ENCODE results near the gene DDX56. TPM values are rescaled to one million over a fixed set of nuclear protein-coding genes. Genes with fewer than 3 reads are reported as not detected.

Gene DDX56
- total RNA-seq, 1 experiment from 2014 or later, result 120 TPM

DNA sequence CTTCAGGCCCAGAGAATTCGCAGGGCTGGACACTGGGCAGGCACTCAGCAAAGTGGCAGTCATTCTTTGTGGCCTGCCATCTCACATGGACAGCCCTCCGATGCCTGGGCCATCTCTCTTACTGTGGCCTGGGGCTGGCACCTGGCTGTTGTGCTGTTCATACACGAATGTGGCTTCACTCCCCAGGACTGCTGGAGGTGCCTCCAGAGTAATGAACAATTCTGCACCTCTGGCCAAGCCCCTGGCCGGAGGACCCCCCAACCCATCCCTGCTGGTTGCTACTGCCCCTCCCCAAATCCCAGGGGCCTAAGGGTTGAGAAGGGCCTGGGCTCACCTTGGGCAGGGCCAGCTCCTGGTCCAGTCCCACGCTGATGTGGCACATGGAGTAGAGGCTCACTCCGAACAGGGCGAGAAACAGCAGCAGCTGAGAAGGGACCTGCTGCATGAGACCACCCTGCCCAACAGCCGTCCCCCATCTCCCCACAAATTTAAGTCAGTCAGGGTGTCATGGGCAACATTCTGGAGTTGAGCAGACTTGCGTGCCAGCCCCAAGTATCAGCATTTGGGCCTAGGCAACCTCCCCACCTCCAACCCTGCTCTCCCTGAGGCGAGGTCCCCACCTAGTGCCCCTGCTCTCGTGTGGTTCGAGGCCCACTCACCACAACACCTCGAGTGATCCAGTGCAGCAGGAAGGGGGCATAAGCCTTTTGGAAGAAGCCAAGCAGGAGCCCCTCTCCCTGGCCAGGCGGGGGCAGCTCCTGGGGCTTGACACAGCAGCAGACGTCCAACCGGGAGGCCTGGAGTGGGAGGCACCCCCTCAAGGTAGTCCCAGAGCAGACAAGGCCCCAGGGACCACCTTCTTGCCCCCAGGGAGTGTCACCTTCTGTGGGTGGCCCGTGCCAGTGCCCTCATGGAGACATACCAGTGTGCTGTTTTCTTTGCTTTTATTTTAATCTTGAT is 42.0 kb downstream of the DDX56 start:
- Histone ChIP-seq H3K14ac (ENCODE audit: insufficient read depth, low read length) (no peak overlapping the region), H2AFZ (ENCODE audit: low read length) (no peak overlapping the region), H2BK120ac (ENCODE audit: low read depth, low read length, poor library complexity, severe bottlenecking) (no peak overlapping the region), H4K91ac (ENCODE audit: insufficient read length, low read depth, low read length) (no peak overlapping the region), H3K4ac (ENCODE audit: low read depth, low read length) (no peak overlapping the region), H2BK15ac (ENCODE audit: low read depth, low read length) (no peak overlapping the region), H3K4me1 (ENCODE audit: insufficient read depth, low read length) (no peaks in the 10 kb centered on the region), H2BK5ac (ENCODE audit: insufficient read length, low read length) (no peak overlapping the region), H3K23ac (ENCODE audit: insufficient read length, low read depth, low read length) (no peak overlapping the region), H2BK20ac (ENCODE audit: low read depth, low read length, poor library complexity, severe bottlenecking) (no peak overlapping the region), H3K18ac (ENCODE audit: insufficient read length, low read depth, low read length) (no peak overlapping the region), H3K79me1 (ENCODE audit: insufficient read depth, low read depth, low read length, poor library complexity, severe bottlenecking) (no peaks in the 10 kb centered on the region), H3K79me2 (ENCODE audit: insufficient read depth, low read length) (no peaks in the 10 kb centered on the region), H4K5ac (ENCODE audit: insufficient read length, low read depth, low read length) (no peak overlapping the region), H3K23me2 (ENCODE audit: insufficient read length, low read depth, low read length, poor library complexity, severe bottlenecking) (no peaks in the 10 kb centered on the region), H2AK5ac (ENCODE audit: insufficient read length, low read length) (no peak overlapping the region), H3K27ac (ENCODE audit: insufficient read length, low read depth, low read length) (no peak overlapping the region), H3K27me3 (ENCODE audit: insufficient read depth, low read length) (no peaks in the 10 kb centered on the region; the same call in 1 of the 2 replicates), H4K20me1 (ENCODE audit: control insufficient read depth, insufficient read depth, insufficient read length) (no peaks in the 10 kb centered on the region), H3K56ac (ENCODE audit: insufficient read length, low read depth, low read length) (no peak overlapping the region), H4K8ac (replicated peaks; ENCODE audit: insufficient read length, low read depth, low read length) (no peak overlapping the region), H2BK12ac (ENCODE audit: insufficient read length, low read depth, low read length) (no peak overlapping the region), H3K9me3 (ENCODE audit: control insufficient read depth, low read depth, low read length) (no peaks in the 10 kb centered on the region), H3T11ph (ENCODE audit: low read length) (no peak overlapping the region), H3K4me2 (ENCODE audit: insufficient read depth, insufficient read length, low read length) (no peak overlapping the region), H3K9ac (ENCODE audit: extremely low read depth, insufficient read length, low read length) (no peak overlapping the region)
- TF ChIP-seq, protein P1, sequence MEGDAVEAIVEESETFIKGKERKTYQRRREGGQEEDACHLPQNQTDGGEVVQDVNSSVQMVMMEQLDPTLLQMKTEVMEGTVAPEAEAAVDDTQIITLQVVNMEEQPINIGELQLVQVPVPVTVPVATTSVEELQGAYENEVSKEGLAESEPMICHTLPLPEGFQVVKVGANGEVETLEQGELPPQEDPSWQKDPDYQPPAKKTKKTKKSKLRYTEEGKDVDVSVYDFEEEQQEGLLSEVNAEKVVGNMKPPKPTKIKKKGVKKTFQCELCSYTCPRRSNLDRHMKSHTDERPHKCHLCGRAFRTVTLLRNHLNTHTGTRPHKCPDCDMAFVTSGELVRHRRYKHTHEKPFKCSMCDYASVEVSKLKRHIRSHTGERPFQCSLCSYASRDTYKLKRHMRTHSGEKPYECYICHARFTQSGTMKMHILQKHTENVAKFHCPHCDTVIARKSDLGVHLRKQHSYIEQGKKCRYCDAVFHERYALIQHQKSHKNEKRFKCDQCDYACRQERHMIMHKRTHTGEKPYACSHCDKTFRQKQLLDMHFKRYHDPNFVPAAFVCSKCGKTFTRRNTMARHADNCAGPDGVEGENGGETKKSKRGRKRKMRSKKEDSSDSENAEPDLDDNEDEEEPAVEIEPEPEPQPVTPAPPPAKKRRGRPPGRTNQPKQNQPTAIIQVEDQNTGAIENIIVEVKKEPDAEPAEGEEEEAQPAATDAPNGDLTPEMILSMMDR (conservative IDR thresholded peaks at IDR 0.05), result no peak
- H3K27ac Mint-ChIP-seq, result no peak overlapping the region
- DNase-seq, result no peak
- peaks cover 2% of the 10 kb centered on the region for H3K27me3 Mint-ChIP-seq (ENCODE audit: low read depth)
- H3K9me3 Mint-ChIP-seq, result peaks cover 3 to 9% of the 10 kb centered on the region in 2 experiments
- no peaks in the 10 kb centered on the region; a peak in 1 of 7 replicates for H3K36me3 Mint-ChIP-seq (ENCODE audit: insufficient read depth in 1 of 3, low read depth in 3 of 3)
- H3K4me1 Mint-ChIP-seq, result peaks cover 0 to 4% of the 10 kb centered on the region in 2 experiments; a peak in 1 of 4 replicates
- no peak overlapping the region for H3K4me3 Mint-ChIP-seq
- no CpG with 5 or more reads among the region's 17 CpGs for WGBS (ENCODE audit: extremely low coverage, insufficient read length, low lambda C conversion rate)
